Measurements from ENCODE around the gene PLEKHG4B. TPM values are rescaled to one million over a fixed set of nuclear protein-coding genes. Genes with fewer than 3 reads are reported as not detected.
"Not testable (repeated sequence)": the region's sequence is repeated elsewhere in the genome, so short reads cannot be mapped to it uniquely, and the experiment has no call there.

PLEKHG4B gene
- total and polyA plus RNA-seq, 2 of the 4 experiments (the other 2 are of a cell fraction), result 1.1 TPM

DNA sequence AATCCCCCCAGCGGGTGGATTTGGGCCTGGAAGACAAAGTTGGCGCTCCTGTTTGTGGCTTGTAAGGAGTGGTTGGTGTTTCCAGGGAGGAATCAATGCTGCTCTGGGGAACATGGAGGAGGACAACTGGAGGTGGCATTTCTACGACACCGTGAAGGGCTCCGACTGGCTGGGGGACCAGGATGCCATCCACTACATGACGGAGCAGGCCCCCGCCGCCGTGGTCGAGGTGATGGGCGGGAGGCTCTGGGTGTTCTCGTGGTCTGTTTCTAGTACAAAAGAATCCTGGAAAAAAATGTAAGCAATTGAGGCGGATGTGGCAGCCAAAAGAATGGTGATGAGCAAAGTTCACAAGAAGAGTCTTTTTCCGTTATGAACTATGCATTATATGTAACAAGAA, 133.4 kb downstream of the PLEKHG4B start:
- Histone ChIP-seq H4K91ac (ENCODE audit: insufficient read depth, low read depth, low read length) (no peak overlapping the region), H4K20me1 (ENCODE audit: insufficient read depth, low read length) (peaks cover 38% of the 10 kb centered on the region), H3K56ac (ENCODE audit: extremely low read depth, insufficient read depth, low read length) (no peak overlapping the region), H2BK120ac (ENCODE audit: low read depth, low read length) (no peak overlapping the region), H2AFZ (replicated peaks; ENCODE audit: low read length, poor library complexity) (no peak overlapping the region), H3K9me3 (ENCODE audit: control insufficient read depth, insufficient read depth, low read length) (no peaks in the 10 kb centered on the region), H3K9ac (ENCODE audit: low read depth, low read length) (no peak overlapping the region), H2AK5ac (ENCODE audit: low read depth, low read length) (no peak overlapping the region), H3K14ac (replicated peaks; ENCODE audit: low read depth, low read length) (no peak overlapping the region), H3K23ac (ENCODE audit: low read depth, low read length) (no peak overlapping the region), H2AK9ac (replicated peaks; ENCODE audit: low read depth, low read length, poor library complexity) (no peak overlapping the region), H3K9me1 (ENCODE audit: insufficient read depth, low read length) (peaks cover 15% of the 10 kb centered on the region), H4K8ac (ENCODE audit: low read depth in 2 of 2, low read length in 2 of 2) (no peak overlapping the region), H2BK20ac (ENCODE audit: low read depth, low read length) (no peak overlapping the region), H3K18ac (ENCODE audit: low read depth, low read length) (no peak overlapping the region), H3K4me3 (ENCODE audit: insufficient read depth, low read depth, low read length) (no peak overlapping the region), H3K36me3 (ENCODE audit: control insufficient read depth, insufficient read depth, low read length) (peaks cover 45% of the 10 kb centered on the region), H3K4ac (ENCODE audit: low read depth, low read length) (no peak overlapping the region), H3K4me1 (ENCODE audit: control insufficient read depth, insufficient read depth, low read length) (peaks cover 6% of the 10 kb centered on the region; the same call in 1 of the 2 replicates), H3K79me1 (ENCODE audit: low read depth in 1 of 2, low read length in 2 of 2) (peaks cover 35 to 45% of the 10 kb centered on the region in 2 experiments), H2BK5ac (ENCODE audit: low read depth, low read length, poor library complexity, severe bottlenecking) (no peak overlapping the region), H3K27ac (ENCODE audit: insufficient read depth, low read length) (no peak overlapping the region), H2BK15ac (ENCODE audit: low read depth, low read length) (no peak overlapping the region), H4K5ac (ENCODE audit: low read depth, low read length) (no peak overlapping the region), H3K4me2 (ENCODE audit: low read depth, low read length) (no peak overlapping the region), H3K27me3 (ENCODE audit: control insufficient read depth, insufficient read depth, low read length) (no peaks in the 10 kb centered on the region)
- dilution Hi-C loops (cut with HindIII; ENCODE audit: low sequenced_read_pairs, unreplicated experiment), result no loop called here
- no TSS peak for BruUV-seq (replicated peaks)
- in situ Hi-C loops (cut with MboI; ENCODE audit: low sequenced_read_pairs), result no loop called here
- ChIA-PET POLR2A (ENCODE audit: unreplicated experiment) (no interaction called here), CTCF (no interaction called here)
- intact Hi-C loops (cut with micrococcal nuclease), result no loop called here
- WGBS, 2 experiments (ENCODE audit: extremely low coverage in 2 of 2, insufficient read length in 1 of 2), result 100% methylated on average over 3 of the region's 14 CpGs; no CpG with 5 or more reads in 1 of the 2 experiments
- TF ChIP-seq BHLHE40 (IDR thresholded peaks at IDR 0.05; ENCODE audit: low read depth, low read length), result no peak
- TF ChIP-seq POLR2A (IDR thresholded peaks at IDR 0.05; ENCODE audit: low read depth, low read length), result no peak
- TF ChIP-seq, protein P1, sequence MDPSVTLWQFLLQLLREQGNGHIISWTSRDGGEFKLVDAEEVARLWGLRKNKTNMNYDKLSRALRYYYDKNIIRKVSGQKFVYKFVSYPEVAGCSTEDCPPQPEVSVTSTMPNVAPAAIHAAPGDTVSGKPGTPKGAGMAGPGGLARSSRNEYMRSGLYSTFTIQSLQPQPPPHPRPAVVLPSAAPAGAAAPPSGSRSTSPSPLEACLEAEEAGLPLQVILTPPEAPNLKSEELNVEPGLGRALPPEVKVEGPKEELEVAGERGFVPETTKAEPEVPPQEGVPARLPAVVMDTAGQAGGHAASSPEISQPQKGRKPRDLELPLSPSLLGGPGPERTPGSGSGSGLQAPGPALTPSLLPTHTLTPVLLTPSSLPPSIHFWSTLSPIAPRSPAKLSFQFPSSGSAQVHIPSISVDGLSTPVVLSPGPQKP (IDR thresholded peaks at IDR 0.05; ENCODE audit: borderline replicate concordance, low read depth, low read length), result no peak
- TF ChIP-seq, protein P2, sequence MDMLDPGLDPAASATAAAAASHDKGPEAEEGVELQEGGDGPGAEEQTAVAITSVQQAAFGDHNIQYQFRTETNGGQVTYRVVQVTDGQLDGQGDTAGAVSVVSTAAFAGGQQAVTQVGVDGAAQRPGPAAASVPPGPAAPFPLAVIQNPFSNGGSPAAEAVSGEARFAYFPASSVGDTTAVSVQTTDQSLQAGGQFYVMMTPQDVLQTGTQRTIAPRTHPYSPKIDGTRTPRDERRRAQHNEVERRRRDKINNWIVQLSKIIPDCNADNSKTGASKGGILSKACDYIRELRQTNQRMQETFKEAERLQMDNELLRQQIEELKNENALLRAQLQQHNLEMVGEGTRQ (IDR thresholded peaks at IDR 0.05; ENCODE audit: low read depth, low read length), result no peak
- TF ChIP-seq RCOR1 (IDR thresholded peaks at IDR 0.05; ENCODE audit: insufficient replicate concordance, low read length), result no peak
- DNase-seq (no peak), ATAC-seq (ENCODE audit: low read depth) (no peak)

DNA sequence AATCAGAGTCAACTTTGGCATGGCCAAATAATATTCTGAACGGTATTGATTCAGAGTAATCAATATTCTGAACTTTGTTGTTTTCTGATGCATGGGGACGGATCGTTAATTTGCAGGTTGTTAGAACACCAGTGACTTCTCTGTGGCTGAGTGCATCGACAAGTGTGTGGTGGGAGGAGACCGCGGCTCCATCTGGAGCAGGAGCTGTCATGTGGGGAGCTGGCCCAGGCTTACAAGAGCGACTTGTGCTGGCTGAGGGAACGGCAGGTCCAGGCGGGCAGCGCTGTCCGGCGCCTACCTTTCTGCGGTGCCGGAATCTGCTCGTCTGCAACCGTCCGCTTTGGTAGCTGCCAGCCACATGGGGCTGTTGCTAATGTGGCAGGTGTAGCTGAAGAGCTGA, 135.4 kb downstream of the PLEKHG4B start:
- intact Hi-C loops (cut with micrococcal nuclease); dilution Hi-C loops (cut with HindIII; ENCODE audit: low sequenced_read_pairs, unreplicated experiment): not testable (repeated sequence)

More for the DNA sequence above, 135.4 kb downstream of the PLEKHG4B start:
- H2BK15ac ChIP-seq (ENCODE audit: low read depth, low read length); H3K9me1 ChIP-seq (ENCODE audit: insufficient read depth, low read length); ATAC-seq (ENCODE audit: low read depth); H4K5ac ChIP-seq (ENCODE audit: low read depth, low read length); H3K56ac ChIP-seq (ENCODE audit: extremely low read depth, insufficient read depth, low read length); H2BK20ac ChIP-seq (ENCODE audit: low read depth, low read length); H3K4me3 ChIP-seq (ENCODE audit: insufficient read depth, low read depth, low read length); H3K23ac ChIP-seq (ENCODE audit: low read depth, low read length); H4K8ac ChIP-seq (ENCODE audit: low read depth in 2 of 2, low read length in 2 of 2); H2BK120ac ChIP-seq (ENCODE audit: low read depth, low read length); DNase-seq; H3K4me2 ChIP-seq (ENCODE audit: low read depth, low read length); in situ Hi-C loops (cut with MboI; ENCODE audit: low sequenced_read_pairs); BruUV-seq (replicated peaks); H3K4ac ChIP-seq (ENCODE audit: low read depth, low read length); H3K9me3 ChIP-seq (ENCODE audit: control insufficient read depth, insufficient read depth, low read length); H3K27ac ChIP-seq (ENCODE audit: insufficient read depth, low read length); H3K27me3 ChIP-seq (ENCODE audit: control insufficient read depth, insufficient read depth, low read length); H2AK9ac ChIP-seq (replicated peaks; ENCODE audit: low read depth, low read length, poor library complexity); H2AK5ac ChIP-seq (ENCODE audit: low read depth, low read length); H3K9ac ChIP-seq (ENCODE audit: low read depth, low read length); H3K18ac ChIP-seq (ENCODE audit: low read depth, low read length); H3K14ac ChIP-seq (replicated peaks; ENCODE audit: low read depth, low read length); H4K91ac ChIP-seq (ENCODE audit: insufficient read depth, low read depth, low read length); CTCF ChIA-PET; H2AFZ ChIP-seq (replicated peaks; ENCODE audit: low read length, poor library complexity); H2BK5ac ChIP-seq (ENCODE audit: low read depth, low read length, poor library complexity, severe bottlenecking); H3K4me1 ChIP-seq (ENCODE audit: control insufficient read depth, insufficient read depth, low read length); POLR2A ChIA-PET (ENCODE audit: unreplicated experiment): not testable (repeated sequence)
- Histone ChIP-seq H3K79me1 (ENCODE audit: low read depth in 1 of 2, low read length in 2 of 2) (peaks cover 38 to 39% of the 10 kb centered on the region in 2 experiments), H3K36me3 (ENCODE audit: control insufficient read depth, insufficient read depth, low read length) (peaks cover 60% of the 10 kb centered on the region), H4K20me1 (ENCODE audit: insufficient read depth, low read length) (peaks cover 24% of the 10 kb centered on the region)
- 100% methylated on average over 1 of the region's 17 CpGs; no CpG with 5 or more reads in 1 of the 2 experiments for WGBS, 2 experiments (ENCODE audit: extremely low coverage in 2 of 2, insufficient read length in 1 of 2)

All from IMR-90 (cell line).